ENCODE measurements around the gene ALG12. TPM values are rescaled to one million over a fixed set of nuclear protein-coding genes. Genes with fewer than 3 reads are reported as not detected.

ALG12 gene
- total RNA-seq, 2 experiments from 2014 or later = 19.2 to 21.2 TPM

DNA sequence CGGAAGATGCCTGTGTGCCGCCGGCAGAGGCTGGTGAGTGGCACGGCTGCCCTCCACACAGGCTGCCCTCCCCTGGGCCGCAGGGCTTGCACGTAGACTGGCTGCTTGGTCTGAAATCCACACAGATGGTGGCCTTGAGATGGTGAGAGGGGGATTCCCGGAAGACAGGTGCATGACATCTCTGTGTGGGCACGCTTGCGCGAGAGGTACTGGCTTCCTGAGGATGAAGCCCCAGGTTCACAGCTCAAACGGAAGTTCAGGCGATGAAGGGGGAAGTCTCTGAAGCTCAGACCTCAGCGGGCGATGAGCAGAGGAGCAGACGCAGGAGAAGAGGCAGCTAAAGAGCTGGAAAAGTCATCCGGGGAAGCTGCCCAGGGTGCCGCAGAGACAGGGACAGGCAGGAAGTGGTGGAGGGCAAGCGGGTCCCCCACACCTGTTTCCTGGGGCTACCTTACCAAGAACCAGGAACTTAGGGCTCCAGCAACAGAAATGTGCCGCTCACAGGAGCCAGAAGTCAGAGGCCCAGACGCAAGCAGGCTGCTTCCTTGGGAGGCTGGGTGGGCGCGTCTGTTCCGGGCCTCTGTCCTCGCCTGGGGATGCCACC, 7.4 kb upstream of the ALG12 start:
- CTCF ChIA-PET = interaction anchor here (0.6 to 3.9 kb wide), 3 partner anchors 27 to 158 kb away, joined by 3 to 23 read pairs (median 3); no protein-coding TSS in a partner anchor
- POLR2A ChIA-PET = interaction anchor here (0.6 to 0.7 kb wide), 3 partner anchors 45 to 85 kb away, joined by 3 to 6 read pairs (median 3); no protein-coding TSS in a partner anchor

DNA sequence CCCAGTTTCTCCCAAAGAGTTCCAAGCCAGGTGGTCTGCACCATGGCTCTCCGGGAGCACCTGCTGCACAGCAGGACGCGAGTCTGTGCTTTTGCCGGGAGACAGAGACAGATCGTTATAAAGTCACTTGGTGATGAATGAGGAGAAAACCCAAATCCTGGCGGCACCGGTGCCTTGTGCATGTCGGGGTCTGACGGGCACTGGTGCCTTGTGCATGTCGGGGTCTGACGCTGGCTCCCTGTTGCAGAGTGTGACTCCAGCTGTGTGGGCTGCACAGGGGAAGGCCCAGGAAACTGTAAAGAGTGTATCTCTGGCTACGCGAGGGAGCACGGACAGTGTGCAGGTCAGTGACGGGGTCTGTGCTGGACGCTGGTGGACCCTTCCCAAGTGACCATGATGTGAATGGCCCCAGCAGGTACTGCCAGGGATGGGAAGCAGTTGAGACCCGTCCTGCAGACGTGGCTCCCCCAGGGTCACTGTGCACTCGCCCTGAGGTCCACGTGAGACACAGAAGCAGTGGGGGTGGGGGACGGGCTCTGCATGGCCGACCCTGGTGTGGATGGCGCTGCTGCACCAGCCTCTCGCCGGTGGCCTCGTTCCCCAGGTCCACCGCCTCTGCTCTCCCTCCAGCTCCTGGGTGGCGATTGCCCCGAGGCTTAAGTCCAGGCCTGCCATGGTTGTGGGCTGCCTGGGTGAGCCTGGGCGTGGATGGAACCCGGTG, 6.0 kb upstream of the ALG12 start:
- ChIA-PET POLR2A (no interaction called here), CTCF (interaction anchor here (0.6 kb wide), 1 partner anchor 603 kb away, joined by 3 read pairs; no protein-coding TSS in a partner anchor)

- ChIA-PET CTCF (no interaction called here), POLR2A (no interaction called here)
Measured at GRCh38 chr22:49923445-49923844, 5.2 kb upstream of the ALG12 start.

GRCh38 chr22:49922926-49923325, 4.7 kb upstream of the ALG12 start:
- POLR2A ChIA-PET = no interaction called here

DNA sequence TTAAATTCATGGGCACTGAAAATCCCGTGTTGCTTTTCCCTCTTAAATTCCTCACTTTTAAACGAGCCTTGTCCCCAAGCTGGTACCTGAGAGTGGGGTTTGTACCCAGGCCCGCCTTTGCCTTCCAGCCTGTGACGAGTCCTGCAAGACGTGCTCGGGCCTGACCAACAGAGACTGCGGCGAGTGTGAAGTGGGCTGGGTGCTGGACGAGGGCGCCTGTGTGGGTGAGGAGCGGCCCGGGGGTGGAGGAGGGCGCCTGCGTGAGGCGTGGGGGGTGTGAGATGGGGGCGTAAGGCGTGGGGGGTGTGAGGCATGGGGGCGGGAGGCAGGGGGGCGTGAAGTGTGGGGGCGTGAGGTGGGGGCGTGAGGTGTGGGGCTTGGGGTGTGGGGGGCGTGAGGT, 4.2 kb upstream of the ALG12 start:
- ChIA-PET POLR2A (no interaction called here), CTCF (no interaction called here)

More at GRCh38 chr22:49922926-49923325, 4.7 kb upstream of the ALG12 start:
- CTCF ChIA-PET = no interaction called here

- CTCF ChIA-PET = interaction anchor here (0.5 kb wide), 1 partner anchor 109 kb away, joined by 3 read pairs; no protein-coding TSS in a partner anchor
Measured at GRCh38 chr22:49921508-49922278, 3.5 kb upstream of the ALG12 start.

DNA sequence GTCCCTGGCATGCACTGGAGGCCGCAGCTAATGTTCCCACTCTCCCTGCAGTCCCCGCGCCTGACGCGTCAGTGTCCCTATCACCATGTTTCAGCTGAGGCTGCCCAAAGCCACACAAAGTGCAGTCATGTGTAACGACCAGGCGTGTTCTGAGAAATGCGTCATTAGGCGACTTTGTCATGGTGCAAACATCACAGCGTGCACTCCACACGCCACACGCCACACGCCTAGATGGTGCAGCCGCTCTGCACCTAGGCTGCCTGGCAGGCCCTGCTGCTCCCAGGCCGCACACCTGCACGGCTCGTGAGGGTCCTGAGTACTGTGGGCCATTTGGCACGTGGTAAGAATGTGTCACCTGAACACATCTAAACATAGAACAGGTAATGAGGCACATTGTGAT, 2.6 kb upstream of the ALG12 start:
- CTCF ChIA-PET = no interaction called here
- POLR2A ChIA-PET = interaction anchor here (0.6 kb wide), 1 partner anchor 34 kb away, joined by 3 read pairs; no protein-coding TSS in a partner anchor

More at GRCh38 chr22:49921508-49922278, 3.5 kb upstream of the ALG12 start:
- POLR2A ChIA-PET = no interaction called here

DNA sequence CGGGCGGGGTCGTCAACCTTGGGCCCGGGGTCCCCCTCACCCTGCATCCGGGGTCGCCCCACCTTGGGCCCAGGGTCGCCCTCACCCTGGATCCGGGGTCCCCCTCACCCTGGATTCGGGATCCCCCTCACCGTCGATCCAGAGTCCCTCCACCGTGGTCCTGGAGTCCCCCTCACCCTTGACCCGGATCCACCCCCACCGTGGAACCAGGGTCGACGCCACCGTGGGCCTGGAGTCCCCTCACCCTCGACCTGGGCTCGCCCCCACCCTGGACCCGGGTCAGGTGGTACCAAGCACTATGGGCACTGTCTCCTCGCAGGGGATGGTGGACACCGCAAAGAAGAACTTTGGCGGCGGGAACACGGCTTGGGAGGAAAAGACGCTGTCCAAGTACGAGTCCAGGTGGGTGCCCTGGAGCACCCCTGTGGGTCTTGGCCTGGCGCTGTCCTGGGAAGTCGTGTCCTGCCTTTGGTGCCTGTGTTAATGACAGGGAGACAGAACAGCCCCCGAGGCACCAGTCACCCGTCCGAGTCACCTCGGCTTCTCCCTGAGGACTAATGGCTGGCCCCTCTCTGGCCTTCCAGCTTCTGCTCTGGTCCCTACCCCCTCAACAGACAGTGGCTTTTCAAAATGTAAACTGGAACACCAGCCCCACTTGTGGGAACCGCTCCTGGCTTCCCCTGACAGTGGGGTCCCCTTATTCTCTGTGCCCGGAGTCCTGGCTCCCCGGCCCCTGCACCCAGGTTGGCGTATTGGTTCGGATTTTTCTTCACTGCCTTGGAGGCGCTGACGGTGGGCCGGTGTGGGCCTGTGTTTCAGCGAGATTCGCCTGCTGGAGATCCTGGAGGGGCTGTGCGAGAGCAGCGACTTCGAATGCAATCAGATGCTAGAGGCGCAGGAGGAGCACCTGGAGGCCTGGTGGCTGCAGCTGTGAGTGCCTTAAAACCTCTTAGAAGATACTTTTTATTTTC, 958 bp upstream of the ALG12 start:
- ChIA-PET CTCF (interaction anchor here (1.3 kb wide), 1 partner anchor 111 kb away, joined by 3 read pairs; no protein-coding TSS in a partner anchor), POLR2A (interaction anchor here (1.5 kb wide), 1 partner anchor 81 kb away, joined by 8 read pairs; no protein-coding TSS in a partner anchor)

GRCh38 chr22:49916831-49917230, 1.4 kb downstream of the ALG12 start:
- CTCF ChIA-PET = no interaction called here
- POLR2A ChIA-PET = interaction anchor here (0.6 to 0.7 kb wide), 2 partner anchors 81 to 281 kb away, joined by 4 to 8 read pairs; no protein-coding TSS in a partner anchor

GRCh38 chr22:49915610-49916009, 2.6 kb downstream of the ALG12 start:
- CTCF ChIA-PET = no interaction called here
- POLR2A ChIA-PET = no interaction called here

- CTCF ChIA-PET = interaction anchor here (1.5 kb wide), 1 partner anchor 116 kb away, joined by 4 read pairs; no protein-coding TSS in a partner anchor
- POLR2A ChIA-PET = no interaction called here
Measured at GRCh38 chr22:49914256-49914655, 4.0 kb downstream of the ALG12 start.

DNA sequence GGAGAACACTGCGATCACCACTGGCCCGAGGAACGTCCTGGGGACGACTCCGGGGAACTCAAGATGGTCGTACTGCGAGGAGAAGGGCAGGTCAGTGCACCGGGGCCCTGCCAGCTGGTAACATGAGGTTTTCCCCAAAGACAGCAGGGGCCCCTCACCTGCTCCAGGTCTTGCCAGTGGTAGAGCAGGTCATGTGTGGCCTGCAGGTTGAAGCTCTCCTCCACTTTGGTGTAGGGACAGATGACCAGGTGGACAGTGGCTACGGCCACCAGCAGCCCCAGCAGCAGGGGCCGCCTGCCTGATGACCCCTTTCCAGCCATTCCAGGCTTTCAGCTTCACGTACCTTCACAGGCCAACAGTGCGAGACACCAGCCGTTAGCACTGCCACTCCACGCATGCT, 4.8 kb downstream of the ALG12 start:
- CTCF ChIA-PET = interaction anchor here (1.0 to 1.5 kb wide), 2 partner anchors 117 to 146 kb away, joined by 4 read pairs; no protein-coding TSS in a partner anchor
- POLR2A ChIA-PET = no interaction called here

DNA sequence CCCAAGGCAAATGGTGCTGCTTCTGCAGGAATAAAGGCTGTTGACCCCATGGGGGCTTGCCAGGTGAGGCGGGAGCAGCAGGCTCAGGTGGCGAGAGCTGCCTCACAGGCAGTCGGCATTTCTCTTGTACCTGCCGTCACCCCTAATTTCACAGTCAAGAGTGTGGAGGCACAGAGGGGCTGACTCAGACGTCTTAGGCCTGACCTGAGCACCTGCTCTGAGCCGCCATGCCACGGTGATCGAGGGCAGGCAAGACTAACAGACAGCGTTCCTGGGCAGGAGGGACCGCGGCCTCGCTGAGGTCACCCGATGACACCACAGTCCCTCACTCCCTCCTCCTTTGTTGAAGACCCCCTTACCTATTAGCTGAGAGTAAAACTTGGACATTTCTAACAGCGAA, 5.2 kb downstream of the ALG12 start:
- ChIA-PET POLR2A (no interaction called here), CTCF (interaction anchor here (0.6 to 1.0 kb wide), 2 partner anchors 71 to 146 kb away, joined by 3 to 4 read pairs; no protein-coding TSS in a partner anchor)

DNA sequence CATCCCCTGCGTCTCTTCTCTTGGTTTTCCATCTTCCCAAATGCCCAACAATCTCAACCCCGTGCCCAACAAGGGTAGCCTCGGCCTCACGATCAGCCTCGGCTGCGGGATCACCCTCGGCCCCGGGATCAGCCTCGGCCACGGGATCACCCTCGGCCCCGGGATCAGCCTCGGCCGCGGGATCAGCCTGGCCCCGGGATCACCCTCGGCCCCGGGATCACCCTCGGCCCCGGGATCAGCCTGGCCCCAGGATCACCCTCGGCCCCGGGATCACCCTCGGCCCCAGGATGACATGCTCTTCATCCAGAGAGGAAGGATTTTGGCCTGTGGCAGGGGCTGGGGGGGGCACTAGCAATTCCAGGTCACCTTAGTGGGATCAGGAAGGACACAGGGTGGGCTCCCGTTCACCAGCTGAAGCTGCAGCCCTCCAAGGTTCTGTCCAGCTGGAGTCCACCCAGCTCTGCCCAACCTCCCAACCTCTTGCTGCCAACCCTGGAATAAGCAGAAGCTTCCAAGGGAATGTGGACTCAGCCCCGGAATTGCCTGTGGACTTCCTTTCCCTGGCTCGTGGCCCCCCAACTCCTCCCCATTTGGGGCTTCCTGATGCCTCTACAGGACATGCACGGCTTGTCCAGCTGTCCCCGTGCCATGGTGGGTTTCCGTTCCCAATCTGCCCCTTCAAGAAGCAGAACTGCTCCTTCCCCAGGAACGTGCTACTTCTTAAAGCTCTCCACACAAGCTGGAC, 6.2 kb downstream of the ALG12 start:
- CTCF ChIA-PET = interaction anchor here (0.6 to 1.2 kb wide), 2 partner anchors 18 to 70 kb away, joined by 3 read pairs; no protein-coding TSS in a partner anchor
- POLR2A ChIA-PET = no interaction called here

- POLR2A ChIA-PET = no interaction called here
- CTCF ChIA-PET = no interaction called here
Measured at GRCh38 chr22:49910229-49911155, 7.7 kb downstream of the ALG12 start.

- ChIA-PET CTCF (no interaction called here), POLR2A (no interaction called here)
Measured at GRCh38 chr22:49909476-49910205, 8.6 kb downstream of the ALG12 start.
